NAMALWA (cell line): ENCODE results near the gene KLRF1.
"Not testable (repeated sequence)": the region's sequence is repeated elsewhere in the genome, so short reads cannot be mapped to it uniquely, and the experiment has no call there.

Source experiments
- DNase-seq: peaks from one replicate; pipeline ENCODE4 v3.0.0-alpha.2; 2015; ENCODE audit warnings: low spot score

Gene KLRF1

DNA sequence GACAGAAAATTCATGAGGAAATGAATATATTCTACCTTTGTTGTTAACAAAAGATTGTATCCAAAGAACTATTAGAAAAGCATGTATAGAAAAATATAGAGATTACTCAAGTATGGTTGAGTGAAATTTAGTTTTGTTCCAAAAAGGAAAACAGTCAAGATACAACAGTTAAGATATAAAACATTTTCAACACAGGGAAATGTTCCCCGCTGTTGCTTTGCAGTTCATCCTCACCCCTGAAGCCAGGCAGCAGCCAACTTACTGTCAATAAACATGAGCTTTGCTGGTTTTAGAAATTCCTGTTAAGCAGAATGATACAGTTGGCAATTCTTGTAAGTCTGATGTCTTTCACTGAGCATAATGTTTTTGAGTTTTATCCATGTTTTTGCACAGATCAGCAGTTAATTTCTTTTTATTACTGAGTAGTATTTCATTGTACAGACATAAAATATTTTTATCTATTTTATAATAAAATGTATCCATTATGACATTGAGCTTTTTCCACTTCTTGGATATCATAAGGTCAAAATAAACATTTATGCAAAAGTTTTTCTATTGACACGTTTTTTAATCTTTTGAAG is 43.1 kb downstream of the KLRF1 start:
- peak; percentile 39 for DNase-seq

DNA sequence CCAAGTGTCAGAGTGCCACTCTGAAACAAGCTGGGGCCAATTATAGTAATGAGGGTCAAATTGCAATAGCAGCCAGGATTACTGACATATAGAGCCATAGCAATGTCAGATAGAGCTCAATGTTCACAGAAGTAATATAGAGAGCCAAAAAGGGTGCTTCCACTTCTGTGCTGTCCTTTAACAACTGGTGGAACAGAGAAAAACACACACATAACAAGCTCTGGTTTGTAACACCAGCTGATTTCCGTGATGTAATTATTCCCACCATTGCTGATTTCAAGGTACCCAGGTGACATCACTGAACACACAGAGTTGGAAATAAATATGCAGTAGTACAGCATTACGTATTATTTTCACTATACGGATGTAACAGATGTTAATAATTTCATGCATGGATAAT is 44.9 kb downstream of the KLRF1 start:
- DNase-seq: peak; percentile 18

DNA sequence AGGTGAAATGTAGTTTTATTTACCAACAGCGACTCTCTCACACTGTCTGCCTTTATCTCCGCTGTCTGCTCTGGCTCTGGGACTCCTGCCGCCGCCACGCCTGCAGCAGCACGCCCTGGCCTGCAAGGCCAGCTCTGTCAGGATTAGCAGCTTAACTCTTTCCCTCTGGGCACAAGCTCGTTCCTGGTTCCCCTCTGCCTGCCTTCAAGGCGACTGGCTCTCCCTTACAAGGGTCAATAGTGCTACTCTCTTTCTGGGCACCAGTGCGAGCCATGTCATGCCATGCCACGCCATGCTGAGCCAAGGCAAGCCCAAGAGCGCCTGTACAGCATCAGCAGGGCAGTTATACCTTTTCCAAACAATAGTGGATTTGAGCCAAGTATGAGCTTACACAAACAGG is 45.5 kb downstream of the KLRF1 start:
- DNase-seq: no peak

DNA sequence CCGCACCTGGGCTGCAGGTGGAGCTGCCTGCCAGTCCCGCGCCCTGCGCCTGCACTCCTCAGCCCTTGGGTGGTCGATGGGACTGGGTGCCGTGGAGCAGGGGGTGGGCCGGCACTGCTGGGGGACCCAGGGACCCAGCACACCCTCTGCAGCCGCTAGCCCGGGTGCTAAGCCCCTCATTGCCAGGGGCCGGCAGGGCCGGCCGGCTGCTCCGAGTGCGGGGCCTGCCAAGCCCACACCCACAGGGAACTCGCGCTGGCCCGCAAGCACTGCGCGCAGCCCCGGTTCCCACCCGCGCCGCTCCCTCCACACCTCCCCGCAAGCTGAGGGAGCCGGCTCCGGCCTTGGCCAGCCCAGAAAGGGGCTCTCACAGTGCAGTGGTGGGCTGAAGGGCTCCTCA is 48.8 kb downstream of the KLRF1 start:
- not testable (repeated sequence) for DNase-seq

DNA sequence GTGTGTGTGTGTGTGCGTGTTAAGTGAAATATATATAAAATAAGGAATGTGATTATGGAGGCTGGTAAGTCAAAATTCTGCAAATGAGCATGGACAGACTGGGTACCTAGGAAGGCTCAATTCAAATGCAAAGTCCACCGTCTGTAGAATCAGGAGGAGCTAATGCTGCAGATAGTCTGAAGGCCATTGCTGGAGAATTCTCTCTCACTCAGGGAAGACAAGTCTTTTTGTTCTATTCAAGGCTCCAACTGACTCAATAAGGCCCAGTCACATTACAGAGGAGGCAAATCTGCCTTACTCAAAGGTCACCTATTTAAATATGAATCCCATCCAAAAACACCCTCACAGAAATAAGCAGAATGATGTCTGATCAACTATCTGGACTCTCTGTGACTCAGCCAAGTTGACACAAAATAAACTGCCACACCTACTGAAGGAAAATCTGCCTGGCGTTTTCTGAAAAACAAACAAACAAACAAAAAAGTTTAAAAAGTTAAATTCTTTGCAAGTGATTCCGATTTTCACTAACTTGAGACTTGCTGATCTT is 53.3 kb downstream of the KLRF1 start:
- DNase-seq: no peak

DNA sequence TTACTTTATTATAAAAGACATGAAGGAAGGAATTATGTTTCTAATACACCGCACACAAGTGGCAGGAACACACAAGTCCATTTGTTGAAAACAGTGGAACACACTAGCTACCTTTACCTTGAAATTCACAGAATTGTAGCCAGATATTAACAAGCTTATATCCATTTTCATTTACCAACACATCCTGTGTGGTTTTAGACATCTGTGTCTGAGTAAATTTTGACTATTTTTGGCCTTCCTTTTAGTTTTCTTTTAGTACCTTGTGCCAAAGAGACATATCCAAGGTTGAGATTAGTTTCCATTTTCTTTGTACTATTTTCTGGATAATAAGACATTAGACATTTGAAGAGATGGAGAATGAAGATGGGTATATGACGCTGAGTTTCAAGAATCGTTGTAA is 54.0 kb downstream of the KLRF1 start, which contains the start of gene KLRF2:
Gene KLRF2, plus strand, starts transcription at position 244 of the 400 bp plus-strand sequence. Its CDS starts 107 bp downstream, at position 351.
- DNase-seq: no peak

DNA sequence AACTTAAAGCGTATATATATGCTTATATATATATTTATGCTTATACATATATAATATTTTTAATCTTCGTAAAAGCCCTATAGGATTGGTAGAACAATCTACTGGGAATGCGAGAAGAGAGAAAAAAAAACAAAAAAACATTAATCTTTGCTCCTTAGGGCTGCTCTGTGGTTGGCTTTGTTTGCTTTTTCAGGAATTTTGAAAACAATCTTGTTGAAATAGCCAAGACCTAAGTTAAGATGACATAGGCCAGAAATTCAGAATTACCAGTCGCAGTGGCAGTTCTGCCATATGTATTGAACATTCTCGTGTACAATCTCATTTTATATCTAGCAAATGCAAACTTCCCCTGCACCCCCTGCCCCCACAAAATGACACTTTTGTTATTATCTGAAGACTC is 54.7 kb downstream of the KLRF1 start:
- no peak for DNase-seq

DNA sequence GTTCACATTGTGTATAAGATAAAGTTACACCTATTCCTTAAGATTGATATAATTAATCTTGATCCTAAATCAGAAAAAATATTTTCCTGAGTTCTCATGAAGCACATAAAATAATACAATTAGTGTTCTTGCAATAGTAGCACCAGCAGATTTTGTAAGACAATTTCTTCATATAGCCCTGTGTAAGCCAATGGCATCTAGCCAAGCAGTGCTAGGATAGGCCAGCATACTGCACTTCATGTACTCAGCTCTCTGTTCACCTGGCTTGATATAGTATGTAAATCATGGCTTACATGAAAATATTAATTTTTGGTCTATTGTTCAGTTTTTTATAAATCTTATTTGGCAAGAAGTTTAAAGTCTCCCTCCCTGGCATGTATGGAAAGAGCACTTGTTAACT is 55.9 kb downstream of the KLRF1 start:
- DNase-seq: no peak

DNA sequence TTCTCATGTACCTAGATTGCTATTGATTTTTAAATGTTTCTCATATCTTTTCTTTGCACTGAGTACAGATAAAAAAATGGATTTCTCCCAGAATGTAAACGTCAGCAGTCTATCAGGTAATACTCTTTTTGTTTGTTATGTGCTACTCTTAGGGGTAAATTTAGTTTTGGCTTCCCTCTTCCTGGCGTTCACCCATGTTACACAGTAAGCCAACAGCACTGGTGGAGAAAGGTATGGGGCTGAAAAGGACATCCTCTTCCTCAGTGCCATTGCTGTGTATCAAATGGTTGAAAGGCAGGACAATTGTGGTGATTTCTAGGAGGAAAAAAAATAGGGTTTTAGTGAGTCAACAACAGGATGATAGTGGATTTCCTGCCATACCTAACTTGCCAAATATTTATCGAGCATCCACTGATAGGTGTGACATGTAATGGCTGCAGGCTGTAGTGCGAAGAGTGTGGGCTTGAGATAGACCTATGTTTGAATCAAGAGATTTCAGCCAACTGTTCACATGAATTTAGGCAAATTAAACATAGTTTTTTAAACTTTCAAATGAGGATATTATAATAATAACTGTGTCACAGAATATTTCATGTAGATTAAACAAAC is 61.5 kb downstream of the KLRF1 start:
- no peak for DNase-seq
